Kidney epithelial cell (primary cell): ENCODE measurements around the gene SRPK2. TPM values are rescaled to one million over a fixed set of nuclear protein-coding genes. Genes with fewer than 3 reads are reported as not detected.

ENCODE experiments used
- DNase-seq: peaks from one replicate; pipeline ENCODE4 v3.0.0-alpha.2; 2010; ENCODE audit warnings: low read depth
- H3K27me3 ChIP-seq: 2 replicates; pipeline ENCODE4 v1.6.0; 2011; ENCODE audit warnings: low read length; ENCODE audit not compliant: control insufficient read depth, insufficient read depth
- H3K36me3 ChIP-seq: 2 replicates; pipeline ENCODE4 v1.5.1; 2011; ENCODE audit warnings: low read length; ENCODE audit not compliant: control insufficient read depth, insufficient read depth
- H3K4me3 ChIP-seq: 2 replicates; pipeline ENCODE4 v1.5.1; 2011; ENCODE audit warnings: low read depth, mild to moderate bottlenecking, control low read depth, low read length
- CTCF ChIP-seq: IDR thresholded peaks from 2 replicates; pipeline ENCODE4 v1.5.1; 2011; ENCODE audit warnings: mild to moderate bottlenecking, moderate library complexity, low read length, control low read depth, inconsistent platforms; ENCODE audit not compliant: insufficient read depth, poor library complexity, severe bottlenecking
- total RNA-seq: library from RNA; depleted of rRNA; stranded (reverse); fragments of >200 nt; gene quantifications from 2 replicates; pipeline ENCODE4 v1.2.3, GENCODE V29; 2015

SRPK2 gene
- total RNA-seq, 1 donor from 2014 or later: 33.9 TPM

- Histone ChIP-seq H3K27me3 (no peaks in the 10 kb centered on the region), H3K36me3 (no peaks in the 10 kb centered on the region), H3K4me3 (no peak overlapping the region)
- no peak for DNase-seq
- TF ChIP-seq CTCF: no peak
Measured at GRCh38 chr7:105132835-105133234, 255.9 kb downstream of the SRPK2 start.

- TF ChIP-seq CTCF: no peak
- DNase-seq: no peak
- Histone ChIP-seq H3K27me3 (no peaks in the 10 kb centered on the region), H3K4me3 (no peak overlapping the region), H3K36me3 (no peaks in the 10 kb centered on the region)
Measured at GRCh38 chr7:105132335-105132734, 256.4 kb downstream of the SRPK2 start.

GRCh38 chr7:105131890-105132289, 256.8 kb downstream of the SRPK2 start:
- Histone ChIP-seq H3K4me3 (no peak overlapping the region), H3K27me3 (no peaks in the 10 kb centered on the region), H3K36me3 (no peaks in the 10 kb centered on the region)
- TF ChIP-seq CTCF: no peak
- DNase-seq: no peak

- no peak for TF ChIP-seq CTCF
- DNase-seq: no peak
- Histone ChIP-seq H3K4me3 (no peak overlapping the region), H3K27me3 (no peaks in the 10 kb centered on the region), H3K36me3 (no peaks in the 10 kb centered on the region)
Measured at GRCh38 chr7:105131033-105131656, 257.6 kb downstream of the SRPK2 start.

- DNase-seq: no peak
- no peak overlapping the region for H3K4me3 ChIP-seq
- no peak for TF ChIP-seq CTCF
- no peaks in the 10 kb centered on the region for H3K27me3 ChIP-seq
- no peaks in the 10 kb centered on the region for H3K36me3 ChIP-seq
Measured at GRCh38 chr7:105130580-105130979, 258.1 kb downstream of the SRPK2 start.

GRCh38 chr7:105130048-105130447, 258.7 kb downstream of the SRPK2 start:
- Histone ChIP-seq H3K4me3 (no peak overlapping the region), H3K27me3 (no peaks in the 10 kb centered on the region), H3K36me3 (no peaks in the 10 kb centered on the region)
- no peak for DNase-seq
- TF ChIP-seq CTCF: no peak
